HEK293 (cell line): ENCODE measurements around the gene PRTN3.

Experiments used
- GLI2 ChIP-seq: fragments of 450-650 bp; formaldehyde crosslinking; IDR thresholded peaks from 2 replicates; pipeline ENCODE4; 2017; ENCODE audit warnings: missing biosample characterization, missing genetic modification characterization, low read depth, borderline replicate concordance
- GLIS1 ChIP-seq: fragments of 450-650 bp; formaldehyde crosslinking; IDR thresholded peaks from 2 replicates; pipeline ENCODE4 v1.5.1; 2016; ENCODE audit warnings: missing biosample characterization, missing genetic modification characterization
- HOXA7 ChIP-seq: sonication (generic); formaldehyde crosslinking; IDR thresholded peaks from 2 replicates; pipeline ENCODE4 v1.8.1; 2022; ENCODE audit warnings: missing genetic modification reagents, borderline replicate concordance
- HOXC10 ChIP-seq: sonication (generic); formaldehyde crosslinking; IDR thresholded peaks from 2 replicates; pipeline ENCODE4 v1.8.1; 2023; ENCODE audit warnings: mild to moderate bottlenecking, missing genetic modification reagents
- MEIS1 ChIP-seq: sonication (generic); formaldehyde crosslinking; IDR thresholded peaks from 2 replicates; pipeline ENCODE4 v1.8.1; 2022; ENCODE audit warnings: missing genetic modification reagents, mild to moderate bottlenecking, borderline replicate concordance
- TSHZ1 ChIP-seq: fragments of 450-650 bp; formaldehyde crosslinking; IDR thresholded peaks from 2 replicates; pipeline ENCODE4 v1.5.1; 2016; ENCODE audit warnings: missing biosample characterization, missing genetic modification characterization, borderline replicate concordance
- YY1 ChIP-seq: fragments of 450-650 bp; formaldehyde crosslinking; IDR thresholded peaks from 2 replicates; pipeline ENCODE4 v1.5.1; 2018; ENCODE audit warnings: missing biosample characterization, missing genetic modification characterization
- ZFP37 ChIP-seq: fragments of 450-650 bp; formaldehyde crosslinking; IDR thresholded peaks from 2 replicates; pipeline ENCODE4 v1.5.1; 2016; ENCODE audit warnings: missing biosample characterization, missing genetic modification characterization
- ZNF133 ChIP-seq: fragments of 450-650 bp; formaldehyde crosslinking; IDR thresholded peaks from 2 replicates; pipeline ENCODE4 v1.5.1; 2016; ENCODE audit warnings: missing biosample characterization, missing genetic modification characterization
- ZNF140 ChIP-seq: fragments of 450-650 bp; formaldehyde crosslinking; IDR thresholded peaks from 2 replicates; pipeline ENCODE4 v1.5.1; 2016; ENCODE audit warnings: missing biosample characterization, missing genetic modification characterization
- ZNF16 ChIP-seq: fragments of 450-650 bp; formaldehyde crosslinking; IDR thresholded peaks from 2 replicates; pipeline ENCODE4 v1.5.1; 2016; ENCODE audit warnings: low read depth, missing biosample characterization, missing genetic modification characterization
- ZNF350 ChIP-seq: fragments of 450-650 bp; formaldehyde crosslinking; IDR thresholded peaks from 2 replicates; pipeline ENCODE4 v1.5.0; 2017; ENCODE audit warnings: missing biosample characterization, mild to moderate bottlenecking, missing genetic modification characterization
- ZNF37A ChIP-seq: fragments of 450-650 bp; IDR thresholded peaks from 2 replicates; pipeline ENCODE4 v1.5.1; 2018; ENCODE audit warnings: missing biosample characterization, missing genetic modification characterization
- ZNF529 ChIP-seq: fragments of 450-650 bp; formaldehyde crosslinking; IDR thresholded peaks from 2 replicates; pipeline ENCODE4 v1.5.1; 2017; ENCODE audit warnings: missing genetic modification characterization, missing biosample characterization; ENCODE audit not compliant: insufficient replicate concordance
- ZNF548 ChIP-seq: fragments of 450-650 bp; formaldehyde crosslinking; IDR thresholded peaks from 2 replicates; pipeline ENCODE4 v1.5.1; 2016; ENCODE audit warnings: missing biosample characterization, missing genetic modification characterization
- ZNF600 ChIP-seq: fragments of 450-650 bp; formaldehyde crosslinking; IDR thresholded peaks from 2 replicates; pipeline ENCODE4 v1.5.1; 2016; ENCODE audit warnings: missing biosample characterization, missing genetic modification characterization
- ZNF610 ChIP-seq: fragments of 450-650 bp; formaldehyde crosslinking; IDR thresholded peaks from 2 replicates; pipeline ENCODE4 v1.5.1; 2016; ENCODE audit warnings: missing biosample characterization, missing genetic modification characterization, borderline replicate concordance
- ZNF624 ChIP-seq: fragments of 450-650 bp; formaldehyde crosslinking; IDR thresholded peaks from 2 replicates; pipeline ENCODE4 v1.5.1; 2017; ENCODE audit warnings: missing biosample characterization, missing genetic modification characterization
- ZNF626 ChIP-seq: fragments of 450-650 bp; sonication (Bioruptor Pico); formaldehyde crosslinking; IDR thresholded peaks from 2 replicates; pipeline ENCODE4 v1.5.1; 2018; ENCODE audit warnings: missing biosample characterization, missing genetic modification characterization, inconsistent platforms
- ZNF660 ChIP-seq: fragments of 450-650 bp; IDR thresholded peaks from 2 replicates; pipeline ENCODE4 v1.5.1; 2018; ENCODE audit warnings: missing biosample characterization, mild to moderate bottlenecking, missing genetic modification characterization
- ZNF664 ChIP-seq: fragments of 450-650 bp; formaldehyde crosslinking; IDR thresholded peaks from 2 replicates; pipeline ENCODE4 v1.5.1; 2016; ENCODE audit warnings: missing biosample characterization, missing genetic modification characterization
- ZNF785 ChIP-seq: fragments of 450-650 bp; formaldehyde crosslinking; IDR thresholded peaks from 2 replicates; pipeline ENCODE4 v1.5.1; 2016; ENCODE audit warnings: missing biosample characterization, missing genetic modification characterization
- ZSCAN23 ChIP-seq: fragments of 450-650 bp; formaldehyde crosslinking; IDR thresholded peaks from 2 replicates; pipeline ENCODE4 v1.5.1; 2016; ENCODE audit warnings: missing biosample characterization, missing genetic modification characterization
- TF ChIP-seq, protein P1 (sequence below): fragments of 450-650 bp; formaldehyde crosslinking; conservative IDR thresholded peaks from 2 replicates; pipeline ENCODE4 v1.5.1; 2016; ENCODE audit warnings: low read depth, missing biosample characterization, missing genetic modification characterization
- TF ChIP-seq, protein P2 (sequence below): sonication (generic); formaldehyde crosslinking; IDR thresholded peaks from 2 replicates; pipeline ENCODE4 v1.8.1; 2022; ENCODE audit warnings: mild to moderate bottlenecking, moderate library complexity, missing genetic modification reagents
- TF ChIP-seq, protein P3 (sequence below): fragments of 450-650 bp; formaldehyde crosslinking; IDR thresholded peaks from 2 replicates; pipeline ENCODE4 v1.5.1; 2016; ENCODE audit warnings: missing biosample characterization, missing genetic modification characterization, low read depth
- TF ChIP-seq, protein P4 (sequence below): fragments of 450-650 bp; formaldehyde crosslinking; IDR thresholded peaks from 2 replicates; pipeline ENCODE4 v1.5.1; 2016; ENCODE audit warnings: missing biosample characterization, missing genetic modification characterization

The PRTN3 gene

GRCh38 chr19:892894-893689 is 52.3 kb downstream of the PRTN3 start, which contains the start of the genes MED16 and RNU6-9 (continued):
- TF ChIP-seq TSHZ1 (no peak), GLIS1 (tag by site-specific recombination) (no peak), MEIS1 (no peak), YY1 (peak; percentile 69), ZNF529 (tag by site-specific recombination) (no peak), HOXA7 (CRISPR knock-in tag) (no peak), ZNF37A (tag by site-specific recombination) (no peak), ZNF548 (tag by site-specific recombination) (no peak), ZNF133 (no peak), ZNF660 (tag by site-specific recombination) (no peak; the same call in 1 of the 2 replicates), ZNF350 (tag by site-specific recombination) (no peak), ZNF624 (tag by site-specific recombination) (no peak), ZFP37 (no peak), ZNF610 (no peak), ZSCAN23 (tag by site-specific recombination) (no peak), ZNF600 (no peak), GLI2 (tag by site-specific recombination) (no peak), ZNF664 (no peak), ZNF785 (tag by site-specific recombination) (no peak), ZNF626 (tag by site-specific recombination) (no peak), ZNF140 (tag by site-specific recombination) (no peak), ZNF16 (tag by site-specific recombination) (no peak), HOXC10 (CRISPR knock-in tag) (no peak)
- TF ChIP-seq, protein P1, sequence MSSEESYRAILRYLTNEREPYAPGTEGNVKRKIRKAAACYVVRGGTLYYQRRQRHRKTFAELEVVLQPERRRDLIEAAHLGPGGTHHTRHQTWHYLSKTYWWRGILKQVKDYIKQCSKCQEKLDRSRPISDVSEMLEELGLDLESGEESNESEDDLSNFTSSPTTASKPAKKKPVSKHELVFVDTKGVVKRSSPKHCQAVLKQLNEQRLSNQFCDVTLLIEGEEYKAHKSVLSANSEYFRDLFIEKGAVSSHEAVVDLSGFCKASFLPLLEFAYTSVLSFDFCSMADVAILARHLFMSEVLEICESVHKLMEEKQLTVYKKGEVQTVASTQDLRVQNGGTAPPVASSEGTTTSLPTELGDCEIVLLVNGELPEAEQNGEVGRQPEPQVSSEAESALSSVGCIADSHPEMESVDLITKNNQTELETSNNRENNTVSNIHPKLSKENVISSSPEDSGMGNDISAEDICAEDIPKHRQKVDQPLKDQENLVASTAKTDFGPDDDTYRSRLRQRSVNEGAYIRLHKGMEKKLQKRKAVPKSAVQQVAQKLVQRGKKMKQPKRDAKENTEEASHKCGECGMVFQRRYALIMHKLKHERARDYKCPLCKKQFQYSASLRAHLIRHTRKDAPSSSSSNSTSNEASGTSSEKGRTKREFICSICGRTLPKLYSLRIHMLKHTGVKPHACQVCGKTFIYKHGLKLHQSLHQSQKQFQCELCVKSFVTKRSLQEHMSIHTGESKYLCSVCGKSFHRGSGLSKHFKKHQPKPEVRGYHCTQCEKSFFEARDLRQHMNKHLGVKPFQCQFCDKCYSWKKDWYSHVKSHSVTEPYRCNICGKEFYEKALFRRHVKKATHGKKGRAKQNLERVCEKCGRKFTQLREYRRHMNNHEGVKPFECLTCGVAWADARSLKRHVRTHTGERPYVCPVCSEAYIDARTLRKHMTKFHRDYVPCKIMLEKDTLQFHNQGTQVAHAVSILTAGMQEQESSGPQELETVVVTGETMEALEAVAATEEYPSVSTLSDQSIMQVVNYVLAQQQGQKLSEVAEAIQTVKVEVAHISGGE (tag by site-specific recombination): no peak
- TF ChIP-seq, protein P2, sequence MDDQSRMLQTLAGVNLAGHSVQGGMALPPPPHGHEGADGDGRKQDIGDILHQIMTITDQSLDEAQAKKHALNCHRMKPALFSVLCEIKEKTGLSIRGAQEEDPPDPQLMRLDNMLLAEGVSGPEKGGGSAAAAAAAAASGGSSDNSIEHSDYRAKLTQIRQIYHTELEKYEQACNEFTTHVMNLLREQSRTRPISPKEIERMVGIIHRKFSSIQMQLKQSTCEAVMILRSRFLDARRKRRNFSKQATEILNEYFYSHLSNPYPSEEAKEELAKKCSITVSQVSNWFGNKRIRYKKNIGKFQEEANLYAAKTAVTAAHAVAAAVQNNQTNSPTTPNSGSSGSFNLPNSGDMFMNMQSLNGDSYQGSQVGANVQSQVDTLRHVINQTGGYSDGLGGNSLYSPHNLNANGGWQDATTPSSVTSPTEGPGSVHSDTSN (CRISPR knock-in tag): no peak
- TF ChIP-seq, protein P3, sequence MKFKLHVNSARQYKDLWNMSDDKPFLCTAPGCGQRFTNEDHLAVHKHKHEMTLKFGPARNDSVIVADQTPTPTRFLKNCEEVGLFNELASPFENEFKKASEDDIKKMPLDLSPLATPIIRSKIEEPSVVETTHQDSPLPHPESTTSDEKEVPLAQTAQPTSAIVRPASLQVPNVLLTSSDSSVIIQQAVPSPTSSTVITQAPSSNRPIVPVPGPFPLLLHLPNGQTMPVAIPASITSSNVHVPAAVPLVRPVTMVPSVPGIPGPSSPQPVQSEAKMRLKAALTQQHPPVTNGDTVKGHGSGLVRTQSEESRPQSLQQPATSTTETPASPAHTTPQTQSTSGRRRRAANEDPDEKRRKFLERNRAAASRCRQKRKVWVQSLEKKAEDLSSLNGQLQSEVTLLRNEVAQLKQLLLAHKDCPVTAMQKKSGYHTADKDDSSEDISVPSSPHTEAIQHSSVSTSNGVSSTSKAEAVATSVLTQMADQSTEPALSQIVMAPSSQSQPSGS: no peak
- TF ChIP-seq, protein P4, sequence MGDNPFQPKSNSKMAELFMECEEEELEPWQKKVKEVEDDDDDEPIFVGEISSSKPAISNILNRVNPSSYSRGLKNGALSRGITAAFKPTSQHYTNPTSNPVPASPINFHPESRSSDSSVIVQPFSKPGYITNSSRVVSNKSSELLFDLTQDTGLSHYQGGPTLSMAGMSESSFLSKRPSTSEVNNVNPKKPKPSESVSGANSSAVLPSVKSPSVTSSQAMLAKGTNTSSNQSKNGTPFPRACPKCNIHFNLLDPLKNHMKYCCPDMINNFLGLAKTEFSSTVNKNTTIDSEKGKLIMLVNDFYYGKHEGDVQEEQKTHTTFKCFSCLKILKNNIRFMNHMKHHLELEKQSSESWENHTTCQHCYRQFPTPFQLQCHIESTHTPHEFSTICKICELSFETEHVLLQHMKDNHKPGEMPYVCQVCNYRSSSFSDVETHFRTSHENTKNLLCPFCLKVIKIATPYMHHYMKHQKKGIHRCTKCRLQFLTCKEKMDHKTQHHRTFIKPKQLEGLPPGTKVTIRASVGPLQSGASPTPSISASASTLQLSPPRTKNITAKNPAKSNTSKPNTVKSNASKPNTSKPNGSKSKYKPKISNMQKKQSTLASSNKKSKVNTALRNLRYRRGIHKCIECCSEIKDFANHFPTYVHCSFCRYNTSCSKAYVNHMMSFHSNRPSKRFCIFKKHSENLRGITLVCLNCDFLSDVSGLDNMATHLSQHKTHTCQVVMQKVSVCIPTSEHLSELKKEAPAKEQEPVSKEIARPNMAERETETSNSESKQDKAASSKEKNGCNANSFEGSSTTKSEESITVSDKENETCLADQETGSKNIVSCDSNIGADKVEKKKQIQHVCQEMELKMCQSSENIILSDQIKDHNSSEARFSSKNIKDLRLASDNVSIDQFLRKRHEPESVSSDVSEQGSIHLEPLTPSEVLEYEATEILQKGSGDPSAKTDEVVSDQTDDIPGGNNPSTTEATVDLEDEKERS: no peak; the same call in 1 of the 2 replicates
